WTC11 (cell line): ENCODE measurements around the gene KRT36. TPM values are rescaled to one million over a fixed set of nuclear protein-coding genes. Genes with fewer than 3 reads are reported as not detected.

Experiments used
- ATAC-seq: fragments of 200-7000 bp; cut with Tn5 transposase; 2 replicates; pipeline ENCODE4 v1.10.0; 2021; ENCODE audit warnings: mild to moderate bottlenecking, moderate library complexity
- CTCF ChIA-PET: fragments of 300-600 bp; sonication (Branson Sonifier 250); formaldehyde crosslinking; loops from one replicate; lab custom pipeline; 2021; ENCODE audit warnings: antibody characterized with exemption; lab: Charles Lee
- POLR2A ChIA-PET: fragments of 350-600 bp; sonication (Branson Sonifier 250); formaldehyde crosslinking; loops from one replicate; lab custom pipeline; 2021; ENCODE audit warnings: antibody characterized with exemption; lab: Charles Lee
- DNase-seq: peaks from one replicate; pipeline ENCODE4 v3.0.0; 2021; ENCODE audit warnings: low spot score
- H3K27ac Mint-ChIP-seq: 2 replicates; pipeline ENCODE4 v1.8.0; 2021; ENCODE audit warnings: mixed read lengths
- H3K27me3 Mint-ChIP-seq: 2 replicates; pipeline ENCODE4 v1.8.0; 2021; ENCODE audit warnings: low read depth, mild to moderate bottlenecking, moderate library complexity, mixed read lengths
- H3K36me3 Mint-ChIP-seq: 2 replicates; pipeline ENCODE4 v1.8.0; 2021; ENCODE audit warnings: mixed read lengths
- H3K4me1 Mint-ChIP-seq: 2 replicates; pipeline ENCODE4 v1.8.0; 2022; ENCODE audit warnings: mixed read lengths
- H3K4me3 Mint-ChIP-seq: 2 replicates; pipeline ENCODE4 v1.8.0; 2021; ENCODE audit warnings: mild to moderate bottlenecking, moderate library complexity, mixed read lengths
- H3K9me3 Mint-ChIP-seq: 2 replicates; pipeline ENCODE4 v1.8.0; 2021; ENCODE audit warnings: mixed read lengths
- CBFB ChIP-seq: sonication (generic); formaldehyde crosslinking; IDR thresholded peaks from 2 replicates; pipeline ENCODE4 v1.8.1; 2022; ENCODE audit warnings: mild to moderate bottlenecking, low read depth, missing genetic modification reagents
- CDX4 ChIP-seq: fragments of 250-450 bp; sonication (Bioruptor Pico); IDR thresholded peaks from 2 replicates; pipeline ENCODE4 v1.9.0; 2021; ENCODE audit warnings: moderate library complexity, mild to moderate bottlenecking, inconsistent platforms, borderline replicate concordance
- CREM ChIP-seq: sonication (generic); formaldehyde crosslinking; IDR thresholded peaks from 2 replicates; pipeline ENCODE4 v1.8.1; 2022; ENCODE audit warnings: mild to moderate bottlenecking, missing genetic modification reagents, moderate library complexity
- ELF4 ChIP-seq: sonication (generic); formaldehyde crosslinking; IDR thresholded peaks from 2 replicates; pipeline ENCODE4 v1.8.1; 2022; ENCODE audit warnings: low read depth, mild to moderate bottlenecking, moderate library complexity, missing genetic modification reagents
- FOXJ3 ChIP-seq: sonication (generic); formaldehyde crosslinking; IDR thresholded peaks from 2 replicates; pipeline ENCODE4 v1.9.0; 2021; ENCODE audit warnings: missing genetic modification reagents, mild to moderate bottlenecking, borderline replicate concordance
- KAT7 ChIP-seq: sonication (generic); formaldehyde crosslinking; IDR thresholded peaks from 2 replicates; pipeline ENCODE4 v1.8.1; 2023; ENCODE audit warnings: missing genetic modification reagents, mild to moderate bottlenecking, borderline replicate concordance
- MAX ChIP-seq: sonication (generic); formaldehyde crosslinking; IDR thresholded peaks from 2 replicates; pipeline ENCODE4 v1.8.0; 2022; ENCODE audit warnings: mild to moderate bottlenecking, missing genetic modification reagents
- RORB ChIP-seq: fragments of 250-450 bp; sonication (Bioruptor Pico); IDR thresholded peaks from 2 replicates; pipeline ENCODE4 v1.9.0; 2021; ENCODE audit warnings: mild to moderate bottlenecking
- ZNF121 ChIP-seq: sonication (generic); formaldehyde crosslinking; IDR thresholded peaks from 2 replicates; pipeline ENCODE4 v1.8.0; 2023; ENCODE audit warnings: missing genetic modification reagents
- ZNF396 ChIP-seq: fragments of 250-450 bp; sonication (Bioruptor Pico); IDR thresholded peaks from 2 replicates; pipeline ENCODE4 v1.8.0; 2021; ENCODE audit warnings: mild to moderate bottlenecking, moderate library complexity, borderline replicate concordance
- ZNF423 ChIP-seq: fragments of 250-450 bp; sonication (Bioruptor Pico); IDR thresholded peaks from 2 replicates; pipeline ENCODE4 v2.1.2; 2022; ENCODE audit warnings: mild to moderate bottlenecking, moderate library complexity
- total RNA-seq: library from RNA; stranded (reverse); gene quantifications from 3 replicates; pipeline ENCODE4 v1.2.3, GENCODE V29; 2021
- TF ChIP-seq, protein P1 (sequence below): fragments of 250-450 bp; sonication (Bioruptor Pico); IDR thresholded peaks from 2 replicates; pipeline ENCODE4 v1.9.0; 2021; ENCODE audit warnings: mild to moderate bottlenecking
- TF ChIP-seq, protein P2 (sequence below): sonication (generic); formaldehyde crosslinking; IDR thresholded peaks from 2 replicates; pipeline ENCODE4 v1.8.0; 2023; ENCODE audit warnings: missing genetic modification reagents, mild to moderate bottlenecking, borderline replicate concordance

The KRT36 gene
- total RNA-seq, 1 experiment from 2014 or later, result not detected

GRCh38 chr17:41516830-41517283, 27.1 kb upstream of the KRT36 start:
- no peak for ATAC-seq
- POLR2A ChIA-PET, result no interaction called here
- DNase-seq, result no peak
- Mint-ChIP-seq H3K9me3 (no peaks in the 10 kb centered on the region), H3K27me3 (no peaks in the 10 kb centered on the region), H3K36me3 (no peaks in the 10 kb centered on the region), H3K4me1 (peaks cover 26% of the 10 kb centered on the region), H3K27ac (no peak overlapping the region), H3K4me3 (no peak overlapping the region)
- TF ChIP-seq CBFB (CRISPR knock-in tag), result no peak
- TF ChIP-seq CDX4 (CRISPR knock-in tag), result no peak
- no peak for TF ChIP-seq ZNF423 (CRISPR knock-in tag)
- no peak for TF ChIP-seq KAT7 (CRISPR knock-in tag)
- no peak for TF ChIP-seq CREM (CRISPR knock-in tag)
- TF ChIP-seq ZNF396 (CRISPR knock-in tag), result no peak
- TF ChIP-seq RORB, result no peak
- TF ChIP-seq, protein P1, sequence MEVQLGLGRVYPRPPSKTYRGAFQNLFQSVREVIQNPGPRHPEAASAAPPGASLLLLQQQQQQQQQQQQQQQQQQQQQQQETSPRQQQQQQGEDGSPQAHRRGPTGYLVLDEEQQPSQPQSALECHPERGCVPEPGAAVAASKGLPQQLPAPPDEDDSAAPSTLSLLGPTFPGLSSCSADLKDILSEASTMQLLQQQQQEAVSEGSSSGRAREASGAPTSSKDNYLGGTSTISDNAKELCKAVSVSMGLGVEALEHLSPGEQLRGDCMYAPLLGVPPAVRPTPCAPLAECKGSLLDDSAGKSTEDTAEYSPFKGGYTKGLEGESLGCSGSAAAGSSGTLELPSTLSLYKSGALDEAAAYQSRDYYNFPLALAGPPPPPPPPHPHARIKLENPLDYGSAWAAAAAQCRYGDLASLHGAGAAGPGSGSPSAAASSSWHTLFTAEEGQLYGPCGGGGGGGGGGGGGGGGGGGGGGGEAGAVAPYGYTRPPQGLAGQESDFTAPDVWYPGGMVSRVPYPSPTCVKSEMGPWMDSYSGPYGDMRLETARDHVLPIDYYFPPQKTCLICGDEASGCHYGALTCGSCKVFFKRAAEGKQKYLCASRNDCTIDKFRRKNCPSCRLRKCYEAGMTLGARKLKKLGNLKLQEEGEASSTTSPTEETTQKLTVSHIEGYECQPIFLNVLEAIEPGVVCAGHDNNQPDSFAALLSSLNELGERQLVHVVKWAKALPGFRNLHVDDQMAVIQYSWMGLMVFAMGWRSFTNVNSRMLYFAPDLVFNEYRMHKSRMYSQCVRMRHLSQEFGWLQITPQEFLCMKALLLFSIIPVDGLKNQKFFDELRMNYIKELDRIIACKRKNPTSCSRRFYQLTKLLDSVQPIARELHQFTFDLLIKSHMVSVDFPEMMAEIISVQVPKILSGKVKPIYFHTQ (CRISPR knock-in tag), result no peak
- CTCF ChIA-PET, result interaction anchor here (3.0 to 15.4 kb wide), 2 partner anchors 32 to 131 kb away, joined by 12 to 116 read pairs; no protein-coding TSS in a partner anchor

GRCh38 chr17:41516147-41516829, 26.6 kb upstream of the KRT36 start:
- H3K9me3 Mint-ChIP-seq, result no peaks in the 10 kb centered on the region
- ATAC-seq, result no peak
- H3K27ac Mint-ChIP-seq, result no peak overlapping the region

More at GRCh38 chr17:41516147-41516829, 26.6 kb upstream of the KRT36 start:
- Mint-ChIP-seq H3K4me1 (peaks cover 21% of the 10 kb centered on the region), H3K27me3 (no peaks in the 10 kb centered on the region), H3K36me3 (no peaks in the 10 kb centered on the region), H3K4me3 (no peak overlapping the region)
- POLR2A ChIA-PET, result no interaction called here
- TF ChIP-seq FOXJ3 (no peak), ELF4 (CRISPR knock-in tag) (no peak), MAX (CRISPR knock-in tag) (no peak), ZNF121 (no peak)
- TF ChIP-seq, protein P2, sequence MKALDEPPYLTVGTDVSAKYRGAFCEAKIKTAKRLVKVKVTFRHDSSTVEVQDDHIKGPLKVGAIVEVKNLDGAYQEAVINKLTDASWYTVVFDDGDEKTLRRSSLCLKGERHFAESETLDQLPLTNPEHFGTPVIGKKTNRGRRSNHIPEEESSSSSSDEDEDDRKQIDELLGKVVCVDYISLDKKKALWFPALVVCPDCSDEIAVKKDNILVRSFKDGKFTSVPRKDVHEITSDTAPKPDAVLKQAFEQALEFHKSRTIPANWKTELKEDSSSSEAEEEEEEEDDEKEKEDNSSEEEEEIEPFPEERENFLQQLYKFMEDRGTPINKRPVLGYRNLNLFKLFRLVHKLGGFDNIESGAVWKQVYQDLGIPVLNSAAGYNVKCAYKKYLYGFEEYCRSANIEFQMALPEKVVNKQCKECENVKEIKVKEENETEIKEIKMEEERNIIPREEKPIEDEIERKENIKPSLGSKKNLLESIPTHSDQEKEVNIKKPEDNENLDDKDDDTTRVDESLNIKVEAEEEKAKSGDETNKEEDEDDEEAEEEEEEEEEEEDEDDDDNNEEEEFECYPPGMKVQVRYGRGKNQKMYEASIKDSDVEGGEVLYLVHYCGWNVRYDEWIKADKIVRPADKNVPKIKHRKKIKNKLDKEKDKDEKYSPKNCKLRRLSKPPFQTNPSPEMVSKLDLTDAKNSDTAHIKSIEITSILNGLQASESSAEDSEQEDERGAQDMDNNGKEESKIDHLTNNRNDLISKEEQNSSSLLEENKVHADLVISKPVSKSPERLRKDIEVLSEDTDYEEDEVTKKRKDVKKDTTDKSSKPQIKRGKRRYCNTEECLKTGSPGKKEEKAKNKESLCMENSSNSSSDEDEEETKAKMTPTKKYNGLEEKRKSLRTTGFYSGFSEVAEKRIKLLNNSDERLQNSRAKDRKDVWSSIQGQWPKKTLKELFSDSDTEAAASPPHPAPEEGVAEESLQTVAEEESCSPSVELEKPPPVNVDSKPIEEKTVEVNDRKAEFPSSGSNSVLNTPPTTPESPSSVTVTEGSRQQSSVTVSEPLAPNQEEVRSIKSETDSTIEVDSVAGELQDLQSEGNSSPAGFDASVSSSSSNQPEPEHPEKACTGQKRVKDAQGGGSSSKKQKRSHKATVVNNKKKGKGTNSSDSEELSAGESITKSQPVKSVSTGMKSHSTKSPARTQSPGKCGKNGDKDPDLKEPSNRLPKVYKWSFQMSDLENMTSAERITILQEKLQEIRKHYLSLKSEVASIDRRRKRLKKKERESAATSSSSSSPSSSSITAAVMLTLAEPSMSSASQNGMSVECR, result no peak
- CTCF ChIA-PET, result interaction anchor here (0.8 to 15.4 kb wide), 4 partner anchors 33 to 146 kb away, joined by 3 to 116 read pairs (median 8); no protein-coding TSS in a partner anchor
- DNase-seq, result no peak
